GM12892 (cell line): ENCODE data around the gene FUNDC1.

Experiments
- DNase-seq: peaks from one replicate; pipeline ENCODE4 v3.0.0; 2011; ENCODE audit not compliant: insufficient read length
- FAIRE-seq: peaks from 2 replicates; lab custom pipeline; 2011; peaks lifted over from hg19 to GRCh38; lab: Jason Lieb, UNC
- POLR2A ChIP-seq: IDR thresholded peaks from 2 replicates; pipeline ENCODE4 v1.6.1; 2011; ENCODE audit warnings: low read depth, low read length, control low read depth
- POLR2AphosphoS5 ChIP-seq: IDR thresholded peaks from 2 replicates; pipeline ENCODE4 v1.6.1; 2011; ENCODE audit warnings: low read depth, low read length, control low read depth
- TAF1 ChIP-seq: IDR thresholded peaks from 2 replicates; pipeline ENCODE4 v1.6.1; 2011; ENCODE audit warnings: low read depth, mild to moderate bottlenecking, control low read depth, low read length, borderline replicate concordance

The FUNDC1 gene

GRCh38 chrX:44529310-44529709 lies 13.3 kb downstream of the FUNDC1 start:
- TF ChIP-seq POLR2A (no peak), TAF1 (no peak), POLR2AphosphoS5 (no peak)
- FAIRE-seq: no peak
- DNase-seq: no peak

- FAIRE-seq (no peak), DNase-seq (no peak)
- TF ChIP-seq POLR2A (no peak), TAF1 (no peak), POLR2AphosphoS5 (no peak)
Measured at GRCh38 chrX:44514272-44514671, 28.4 kb downstream of the FUNDC1 start.

- DNase-seq: no peak
- FAIRE-seq: no peak
- TF ChIP-seq POLR2A (no peak), TAF1 (no peak), POLR2AphosphoS5 (no peak)
Measured at GRCh38 chrX:44507292-44507691, 35.4 kb downstream of the FUNDC1 start.

- TF ChIP-seq TAF1 (no peak), POLR2A (no peak), POLR2AphosphoS5 (no peak)
- DNase-seq: no peak
- FAIRE-seq: no peak
Measured at GRCh38 chrX:44506678-44507077, 36.0 kb downstream of the FUNDC1 start.

GRCh38 chrX:44503560-44503959 lies 39.1 kb downstream of the FUNDC1 start:
- no peak for TF ChIP-seq POLR2AphosphoS5
- no peak for TF ChIP-seq POLR2A
- TF ChIP-seq TAF1: no peak
- no peak for FAIRE-seq
- DNase-seq: no peak

- FAIRE-seq (no peak), DNase-seq (no peak)
- no peak for TF ChIP-seq POLR2A
- TF ChIP-seq TAF1: no peak
- TF ChIP-seq POLR2AphosphoS5: no peak
Measured at GRCh38 chrX:44495091-44495490, 47.6 kb downstream of the FUNDC1 start.

GRCh38 chrX:44494357-44494756 lies 48.3 kb downstream of the FUNDC1 start:
- FAIRE-seq (no peak), DNase-seq (no peak)
- no peak for TF ChIP-seq TAF1
- TF ChIP-seq POLR2A: no peak
- no peak for TF ChIP-seq POLR2AphosphoS5

- FAIRE-seq: no peak
- TF ChIP-seq POLR2AphosphoS5 (no peak), TAF1 (no peak), POLR2A (no peak)
Measured at GRCh38 chrX:44489515-44489914, 53.1 kb downstream of the FUNDC1 start.

GRCh38 chrX:44484607-44485146 lies 58.0 kb downstream of the FUNDC1 start:
- DNase-seq: no peak
- TF ChIP-seq POLR2AphosphoS5 (no peak), TAF1 (no peak), POLR2A (no peak)
- no peak for FAIRE-seq

More at GRCh38 chrX:44489515-44489914, 53.1 kb downstream of the FUNDC1 start:
- DNase-seq: no peak

- FAIRE-seq: no peak
- no peak for DNase-seq
- no peak for TF ChIP-seq POLR2A
- TF ChIP-seq TAF1: no peak
- TF ChIP-seq POLR2AphosphoS5: no peak
Measured at GRCh38 chrX:44483965-44484606, 58.6 kb downstream of the FUNDC1 start.

- FAIRE-seq: no peak
Measured at GRCh38 chrX:44482575-44482974, 60.1 kb downstream of the FUNDC1 start.

GRCh38 chrX:44480591-44480990 lies 62.1 kb downstream of the FUNDC1 start:
- no peak for DNase-seq

More at GRCh38 chrX:44482575-44482974, 60.1 kb downstream of the FUNDC1 start:
- no peak for DNase-seq
- TF ChIP-seq POLR2AphosphoS5 (no peak), POLR2A (no peak), TAF1 (no peak)

More at GRCh38 chrX:44480591-44480990, 62.1 kb downstream of the FUNDC1 start:
- FAIRE-seq: no peak
- TF ChIP-seq TAF1: no peak
- no peak for TF ChIP-seq POLR2A
- no peak for TF ChIP-seq POLR2AphosphoS5
